ENCODE data around the gene NFKBIB. TPM values are rescaled to one million over a fixed set of nuclear protein-coding genes. Genes with fewer than 3 reads are reported as not detected.

Gene NFKBIB
- total RNA-seq, 2 donors from 2014 or later = 25.3 to 28.4 TPM

DNA sequence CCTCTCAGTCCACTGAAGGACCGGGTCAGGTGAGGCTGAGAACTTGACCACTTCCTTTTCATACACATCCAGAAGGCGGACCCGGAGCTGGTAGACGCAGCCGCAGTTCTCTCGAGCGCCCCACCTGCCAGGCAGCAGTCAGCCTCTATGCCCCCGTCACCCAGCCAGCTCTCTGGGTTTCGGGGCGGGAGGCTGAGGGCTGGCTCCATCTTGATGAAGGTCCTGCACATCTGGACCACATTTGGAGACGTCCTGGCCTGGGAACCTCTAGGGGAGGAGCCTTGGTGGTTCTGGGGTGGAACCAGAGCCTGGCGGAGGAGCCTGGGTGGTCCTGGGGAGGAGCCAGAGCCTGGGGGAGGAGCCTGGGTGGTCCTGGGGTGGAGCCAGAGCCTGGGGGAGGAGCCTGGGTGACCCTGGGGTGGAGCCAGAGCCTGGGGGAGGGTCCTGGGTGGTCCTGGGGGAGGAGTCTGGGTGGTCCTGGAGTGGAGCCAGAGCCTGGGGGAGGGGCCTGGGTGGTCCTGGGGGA lies 45.3 kb downstream of the NFKBIB start:
- Histone ChIP-seq H3K36me3 (peaks cover 10% of the 10 kb centered on the region), H3K4me3 (no peak overlapping the region), H3K27me3 (replicated peaks; ENCODE audit: insufficient read depth) (no peaks in the 10 kb centered on the region), H3K4me1 (ENCODE audit: control insufficient read depth in 1 of 2, low read depth in 2 of 2) (peaks cover 0 to 5% of the 10 kb centered on the region in 2 donors), H3K9me3 (no peaks in the 10 kb centered on the region), H3K27ac (no peak overlapping the region)
- TF ChIP-seq, protein P1, sequence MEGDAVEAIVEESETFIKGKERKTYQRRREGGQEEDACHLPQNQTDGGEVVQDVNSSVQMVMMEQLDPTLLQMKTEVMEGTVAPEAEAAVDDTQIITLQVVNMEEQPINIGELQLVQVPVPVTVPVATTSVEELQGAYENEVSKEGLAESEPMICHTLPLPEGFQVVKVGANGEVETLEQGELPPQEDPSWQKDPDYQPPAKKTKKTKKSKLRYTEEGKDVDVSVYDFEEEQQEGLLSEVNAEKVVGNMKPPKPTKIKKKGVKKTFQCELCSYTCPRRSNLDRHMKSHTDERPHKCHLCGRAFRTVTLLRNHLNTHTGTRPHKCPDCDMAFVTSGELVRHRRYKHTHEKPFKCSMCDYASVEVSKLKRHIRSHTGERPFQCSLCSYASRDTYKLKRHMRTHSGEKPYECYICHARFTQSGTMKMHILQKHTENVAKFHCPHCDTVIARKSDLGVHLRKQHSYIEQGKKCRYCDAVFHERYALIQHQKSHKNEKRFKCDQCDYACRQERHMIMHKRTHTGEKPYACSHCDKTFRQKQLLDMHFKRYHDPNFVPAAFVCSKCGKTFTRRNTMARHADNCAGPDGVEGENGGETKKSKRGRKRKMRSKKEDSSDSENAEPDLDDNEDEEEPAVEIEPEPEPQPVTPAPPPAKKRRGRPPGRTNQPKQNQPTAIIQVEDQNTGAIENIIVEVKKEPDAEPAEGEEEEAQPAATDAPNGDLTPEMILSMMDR (IDR thresholded peaks at IDR 0.05) = no peak
- no peak for ATAC-seq (ENCODE audit: insufficient number of reproducible peaks, low FRiP score, low read depth)
- DNase-seq (ENCODE audit: low spot score) = no peak

DNA sequence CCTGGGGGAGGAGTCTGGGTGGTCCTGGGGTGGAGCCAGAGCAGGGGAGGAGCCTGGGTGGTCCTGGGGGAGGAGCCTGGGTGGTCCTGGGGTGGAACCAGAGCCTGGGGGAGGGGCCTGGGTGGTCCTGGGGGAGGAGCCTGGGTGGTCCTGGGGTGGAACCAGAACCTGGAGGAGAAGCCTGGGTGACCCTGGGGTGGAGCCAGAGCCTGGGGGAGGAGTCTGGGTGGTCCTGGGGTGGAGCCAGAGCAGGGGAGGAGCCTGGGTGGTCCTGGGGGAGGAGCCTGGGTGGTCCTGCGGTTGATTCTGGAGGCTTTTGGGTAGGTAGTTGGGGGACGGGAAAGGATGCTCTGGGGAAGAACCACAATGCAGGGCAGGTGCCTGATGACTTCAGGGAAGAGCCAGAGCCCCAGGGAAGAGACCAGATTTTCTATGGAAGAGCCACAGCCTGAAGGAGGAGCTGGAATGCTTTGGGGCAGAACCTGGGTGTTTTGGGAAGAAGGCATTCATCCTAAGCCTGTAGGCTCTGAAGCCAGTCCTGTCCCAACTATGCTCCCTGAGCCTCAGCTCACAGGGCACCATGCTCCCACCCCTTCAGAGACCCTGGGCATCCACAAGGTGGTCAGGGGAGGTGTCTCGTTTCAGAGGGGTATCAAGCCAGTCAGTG lies 45.9 kb downstream of the NFKBIB start:
- no peak overlapping the region for H3K27ac ChIP-seq
- H3K4me1 ChIP-seq (ENCODE audit: control insufficient read depth in 1 of 2, low read depth in 2 of 2) = peaks cover 0 to 9% of the 10 kb centered on the region in 2 donors
- no peak overlapping the region for H3K4me3 ChIP-seq
- no peak for ATAC-seq (ENCODE audit: insufficient number of reproducible peaks, low FRiP score, low read depth)
- no peak for DNase-seq (ENCODE audit: low spot score)
- H3K36me3 ChIP-seq = peaks cover 10% of the 10 kb centered on the region
- H3K27me3 ChIP-seq (replicated peaks; ENCODE audit: insufficient read depth) = no peaks in the 10 kb centered on the region
- TF ChIP-seq, protein P1 (IDR thresholded peaks at IDR 0.05) = no peak
- H3K9me3 ChIP-seq = no peaks in the 10 kb centered on the region

DNA sequence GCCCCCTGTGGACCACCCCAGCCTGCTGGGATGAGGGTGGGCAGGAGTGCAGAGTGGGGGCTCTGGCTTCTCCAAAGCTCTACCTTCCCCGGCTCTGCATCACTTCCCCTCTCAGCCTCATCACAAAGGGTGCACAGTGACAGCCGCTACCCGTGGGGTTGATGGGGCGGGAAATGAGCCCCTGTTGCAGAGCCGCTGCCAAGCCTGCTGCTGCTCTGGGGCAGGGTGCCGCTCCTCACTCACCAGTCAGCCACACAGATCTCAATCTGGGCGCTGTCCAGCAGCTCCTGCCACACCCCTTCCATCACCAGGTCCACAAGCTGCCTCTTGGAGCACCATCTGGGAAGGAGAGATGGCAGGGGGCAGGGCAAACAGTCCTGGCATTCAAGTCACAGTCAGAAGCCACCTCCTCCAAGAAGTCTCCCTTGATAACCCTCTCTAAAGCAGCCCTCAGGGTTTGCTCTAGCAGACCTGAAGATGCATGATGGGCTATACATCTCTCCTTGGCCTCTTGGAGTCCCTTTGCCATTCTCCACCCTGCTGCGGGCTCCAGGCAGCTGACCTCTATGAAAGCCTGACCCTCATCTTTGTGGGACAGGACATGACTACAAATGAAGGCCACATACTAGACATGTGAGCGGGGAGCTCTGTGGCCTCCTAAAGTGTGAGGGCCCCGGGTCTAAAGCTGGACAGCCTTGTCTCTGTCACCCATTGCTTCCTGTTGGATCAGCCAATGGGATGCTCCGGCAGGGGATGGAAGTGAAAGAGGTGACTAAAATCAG lies 46.7 kb downstream of the NFKBIB start:
- Histone ChIP-seq H3K27ac (no peak overlapping the region), H3K36me3 (peaks cover 10% of the 10 kb centered on the region), H3K9me3 (no peaks in the 10 kb centered on the region), H3K4me3 (no peak overlapping the region), H3K4me1 (ENCODE audit: control insufficient read depth in 1 of 2, low read depth in 2 of 2) (peaks cover 0 to 9% of the 10 kb centered on the region in 2 donors), H3K27me3 (replicated peaks; ENCODE audit: insufficient read depth) (no peaks in the 10 kb centered on the region)
- no peak for DNase-seq (ENCODE audit: low spot score)
- no peak for ATAC-seq (ENCODE audit: insufficient number of reproducible peaks, low FRiP score, low read depth)
- TF ChIP-seq, protein P1 (IDR thresholded peaks at IDR 0.05) = no peak

DNA sequence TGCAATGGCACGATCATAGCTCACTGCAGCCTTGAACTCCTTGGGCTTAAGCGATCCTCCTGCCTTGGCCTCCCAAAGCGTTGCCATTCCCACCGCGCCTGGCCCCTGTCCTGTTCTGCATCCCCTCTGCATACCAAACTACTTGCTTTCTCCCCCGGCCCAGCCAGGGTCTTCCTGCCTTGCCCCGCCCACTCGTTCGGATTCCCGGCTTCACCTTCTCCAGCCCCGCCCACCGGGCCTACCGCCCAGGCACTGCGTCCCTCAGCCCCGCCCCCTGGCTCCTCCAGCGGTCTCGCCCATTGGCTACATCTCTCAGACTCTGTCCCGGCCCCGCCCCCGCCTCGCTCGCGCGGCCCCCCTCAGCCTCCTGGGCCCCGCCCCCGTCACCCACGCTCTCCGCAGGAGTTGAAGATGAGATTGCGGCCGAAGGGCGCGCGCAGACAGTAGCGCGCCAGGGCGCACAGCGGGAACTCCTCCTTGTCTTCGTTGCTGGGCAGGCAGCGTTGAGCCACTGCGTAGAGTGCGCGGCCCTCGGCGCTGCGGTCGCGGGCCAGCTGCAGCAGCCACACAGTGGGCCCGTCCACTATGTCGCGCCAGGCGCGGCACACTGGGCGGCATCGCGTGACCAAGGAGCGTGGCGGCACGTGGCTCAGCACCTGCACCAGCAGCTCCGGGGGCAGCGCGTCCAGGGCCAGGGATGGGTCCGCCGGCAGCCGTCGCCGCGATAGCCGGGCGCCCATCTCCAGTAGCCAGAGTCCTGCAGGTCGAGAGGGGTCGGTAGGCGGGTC lies 50.0 kb downstream of the NFKBIB start:
- Histone ChIP-seq H3K4me1 (ENCODE audit: control insufficient read depth in 1 of 2, low read depth in 2 of 2) (peaks cover 0 to 9% of the 10 kb centered on the region in 2 donors), H3K9me3 (no peaks in the 10 kb centered on the region), H3K27me3 (replicated peaks; ENCODE audit: insufficient read depth) (no peaks in the 10 kb centered on the region), H3K4me3 (peak overlapping the region; percentile 60), H3K36me3 (peaks cover 10% of the 10 kb centered on the region), H3K27ac (no peak overlapping the region)
- no peak for ATAC-seq (ENCODE audit: insufficient number of reproducible peaks, low FRiP score, low read depth)
- peak; percentile 52 for DNase-seq (ENCODE audit: low spot score)
- TF ChIP-seq, protein P1 (IDR thresholded peaks at IDR 0.05) = no peak

Measured in thoracic aorta (tissue), 2 donors.